Panc1 (cell line): ENCODE measurements around the gene INSYN2B.

Source experiments
- POLR2AphosphoS5 ChIP-seq: IDR thresholded peaks from 2 replicates; pipeline ENCODE4 v1.6.1; 2012; ENCODE audit warnings: mild to moderate bottlenecking, low read depth, low read length, moderate library complexity
- TF ChIP-seq, protein P1 (sequence below): fragments of 450-650 bp; IDR thresholded peaks from 2 replicates; pipeline ENCODE4 v1.5.1; 2017; ENCODE audit warnings: mild to moderate bottlenecking

DNA sequence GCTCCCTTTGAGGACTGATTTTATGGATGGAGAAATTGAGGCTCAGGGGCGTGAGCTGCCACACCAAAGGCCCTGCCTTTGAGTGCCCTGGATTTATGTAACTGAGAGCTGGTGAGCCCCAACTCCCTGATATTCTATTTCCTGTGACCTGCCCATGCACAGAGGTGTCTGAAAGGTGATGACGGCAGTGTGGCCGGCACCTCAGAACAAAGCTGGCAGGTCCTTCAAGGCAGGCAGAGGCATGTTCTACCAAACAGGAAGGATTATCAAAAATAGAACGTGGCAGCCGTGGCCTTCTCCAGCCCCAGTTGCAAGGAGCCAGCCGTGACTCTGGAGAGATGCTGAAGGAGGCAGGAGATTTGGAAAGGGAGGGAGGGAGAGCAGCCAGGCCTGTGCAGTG, 36.2 kb downstream of the INSYN2B start:
- TF ChIP-seq, protein P1, sequence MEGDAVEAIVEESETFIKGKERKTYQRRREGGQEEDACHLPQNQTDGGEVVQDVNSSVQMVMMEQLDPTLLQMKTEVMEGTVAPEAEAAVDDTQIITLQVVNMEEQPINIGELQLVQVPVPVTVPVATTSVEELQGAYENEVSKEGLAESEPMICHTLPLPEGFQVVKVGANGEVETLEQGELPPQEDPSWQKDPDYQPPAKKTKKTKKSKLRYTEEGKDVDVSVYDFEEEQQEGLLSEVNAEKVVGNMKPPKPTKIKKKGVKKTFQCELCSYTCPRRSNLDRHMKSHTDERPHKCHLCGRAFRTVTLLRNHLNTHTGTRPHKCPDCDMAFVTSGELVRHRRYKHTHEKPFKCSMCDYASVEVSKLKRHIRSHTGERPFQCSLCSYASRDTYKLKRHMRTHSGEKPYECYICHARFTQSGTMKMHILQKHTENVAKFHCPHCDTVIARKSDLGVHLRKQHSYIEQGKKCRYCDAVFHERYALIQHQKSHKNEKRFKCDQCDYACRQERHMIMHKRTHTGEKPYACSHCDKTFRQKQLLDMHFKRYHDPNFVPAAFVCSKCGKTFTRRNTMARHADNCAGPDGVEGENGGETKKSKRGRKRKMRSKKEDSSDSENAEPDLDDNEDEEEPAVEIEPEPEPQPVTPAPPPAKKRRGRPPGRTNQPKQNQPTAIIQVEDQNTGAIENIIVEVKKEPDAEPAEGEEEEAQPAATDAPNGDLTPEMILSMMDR = no peak
- TF ChIP-seq POLR2AphosphoS5 = no peak
